T1000 (cell line): Measurements from ENCODE around the gene CDK8.

Source experiments
- DNase-seq: peaks from one replicate; lab custom pipeline; 2025; ENCODE audit warnings: mixed read lengths; lab: John Stamatoyannopoulos, UW

CDK8 gene

GRCh38 chr13:26442541-26442940, 188.6 kb downstream of the CDK8 start:
- no peak for DNase-seq

DNA sequence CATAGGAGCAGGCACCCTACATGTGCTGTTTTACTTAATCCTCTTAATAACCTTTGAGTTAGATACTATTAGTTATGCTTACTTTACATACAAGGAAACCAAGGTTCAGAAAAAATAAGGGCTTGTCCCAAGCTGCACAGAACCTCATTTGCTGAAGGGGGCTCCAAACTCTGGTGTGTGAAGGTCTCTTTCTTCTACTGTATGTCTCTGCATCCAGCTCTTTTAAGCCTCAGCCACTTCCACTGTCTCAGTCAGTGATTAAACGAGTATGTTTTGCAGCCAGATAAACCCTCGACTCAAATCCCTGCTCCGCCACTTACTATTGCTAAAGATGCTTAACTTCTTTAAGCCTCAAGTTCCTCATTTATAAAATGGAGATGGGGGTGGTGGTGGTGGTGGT, 191.2 kb downstream of the CDK8 start:
- DNase-seq, result no peak

- DNase-seq, result no peak
These were observed 192.8 kb downstream of the CDK8 start for GRCh38 chr13:26446751-26447150.

GRCh38 chr13:26448032-26448431, 194.1 kb downstream of the CDK8 start:
- DNase-seq, result no peak

- no peak for DNase-seq
These were observed 195.3 kb downstream of the CDK8 start for GRCh38 chr13:26449063-26449848.
